Left colon (tissue), 2 donors: ENCODE data around the gene PEX3. TPM values are rescaled to one million over a fixed set of nuclear protein-coding genes. Genes with fewer than 3 reads are reported as not detected.
"Not testable (repeated sequence)": the region's sequence is repeated elsewhere in the genome, so short reads cannot be mapped to it uniquely, and the experiment has no call there.

Experiments
- ATAC-seq: fragments of 200-7000 bp; cut with Tn5 transposase; one replicate; pipeline ENCODE4 v1.9.1; 2020; ENCODE audit warnings: mild to moderate bottlenecking, moderate library complexity
- DNase-seq, 2 donors: peaks; one replicate each; pipeline ENCODE4 v3.0.0-alpha.2; 2020
- intact Hi-C, 2 donors: fragments of 100-400 bp; cut with DNase I in 1 of 2; cut with micrococcal nuclease in 1 of 2; formaldehyde crosslinking; loops; one replicate each; pipeline versions ENCODE4 v1.11.2 to v1.14.0; 2022; cut with DNase I, micrococcal nuclease
- total RNA-seq, 2 donors: library from RNA; stranded (reverse); fragmentation: NEBNext Ultra II Directional; extraction: Animal tissue kit (Norgen Biotek cat#: 25700); gene quantifications; one replicate each; pipeline ENCODE4 v1.2.1, GENCODE V29; 2021
- donor health status: DM: no; HTN: no; CAD: no.
- donor health status: DM: yes; HTN: yes; CAD: no.

PEX3 gene
- total RNA-seq, 2 donors from 2014 or later = 10.4 to 11.2 TPM

DNA sequence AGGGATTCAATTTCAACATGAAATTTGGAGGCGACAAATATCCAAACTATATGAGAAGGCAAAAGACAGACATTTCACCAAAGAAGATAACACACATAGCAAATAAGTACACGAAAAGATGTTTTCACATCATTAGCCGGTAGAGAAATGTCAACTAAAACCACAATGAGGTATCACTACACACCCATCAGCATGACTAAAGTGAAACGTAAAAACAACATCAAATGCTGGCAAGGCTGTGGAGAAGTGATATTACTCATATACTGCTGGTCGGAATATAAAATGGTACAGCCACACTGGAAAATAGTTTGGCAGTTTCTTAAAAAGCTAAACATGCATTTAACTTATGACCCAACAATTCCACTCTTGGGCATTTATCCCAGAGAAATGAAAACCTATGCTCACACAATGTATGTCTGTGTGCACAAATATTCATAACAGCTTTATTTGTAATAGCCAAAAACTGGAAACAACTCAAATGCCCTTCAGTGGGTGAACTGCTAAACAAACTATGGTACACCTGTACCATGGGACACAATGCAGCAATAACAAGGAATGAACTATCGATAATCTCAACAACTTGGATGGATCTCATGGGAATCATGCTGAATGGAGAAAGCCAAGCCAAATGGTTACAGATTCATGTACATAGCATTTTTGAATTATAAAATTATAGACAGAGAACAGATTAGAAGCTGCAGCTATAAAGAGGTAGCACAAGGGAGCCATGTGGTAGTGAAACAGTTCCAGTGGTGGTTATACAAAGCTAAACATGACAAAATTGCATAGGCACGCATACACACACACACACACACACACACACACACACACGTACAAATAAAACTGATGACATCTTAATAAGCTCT lies 8.7 kb upstream of the PEX3 start:
- intact Hi-C loops = no loop called here
- DNase-seq (no peak), ATAC-seq (no peak)

GRCh38 chr6:143443096-143443495 lies 7.5 kb upstream of the PEX3 start:
- intact Hi-C loops = no loop called here
- DNase-seq (no peak), ATAC-seq (no peak)

DNA sequence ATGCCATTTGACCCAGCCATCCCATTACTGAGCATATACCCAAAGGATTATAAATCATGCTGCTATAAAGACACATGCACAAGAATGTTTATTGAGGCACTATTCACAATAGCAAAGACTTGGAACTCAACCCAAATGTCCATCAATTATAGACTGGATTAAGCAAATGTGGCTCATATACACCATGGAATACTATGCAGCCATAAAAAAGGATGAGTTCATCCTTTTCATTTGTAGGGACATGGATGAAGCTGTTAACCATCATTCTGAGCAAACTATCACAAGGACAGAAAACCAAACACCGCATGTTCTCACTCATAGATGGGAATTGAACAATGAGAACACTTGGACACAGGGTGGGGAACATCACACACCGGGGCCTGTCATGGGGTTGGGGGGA lies 2.7 kb upstream of the PEX3 start:
- DNase-seq, ATAC-seq, intact Hi-C loops: not testable (repeated sequence)

- intact Hi-C loops = no loop called here
- ATAC-seq = no peak
- DNase-seq = no peak
Observed at GRCh38 chr6:143449082-143449713, 1.4 kb upstream of the PEX3 start.

GRCh38 chr6:143449714-143450452 lies 722 bp upstream of the PEX3 start:
- intact Hi-C loops = no loop called here
- peak; percentile 10 for ATAC-seq
- DNase-seq = peak; percentile 28 to 32

- intact Hi-C loops = no loop called here
- no peak for DNase-seq
- no peak for ATAC-seq
Observed at GRCh38 chr6:143451531-143451930, 926 bp downstream of the PEX3 start.

- DNase-seq (no peak), ATAC-seq (no peak)
Observed at GRCh38 chr6:143457563-143458359, 7.2 kb downstream of the PEX3 start.

GRCh38 chr6:143465546-143465945 lies 14.9 kb downstream of the PEX3 start:
- intact Hi-C loops = no loop called here

More at GRCh38 chr6:143457563-143458359, 7.2 kb downstream of the PEX3 start:
- intact Hi-C loops = no loop called here

GRCh38 chr6:143468026-143468425 lies 17.4 kb downstream of the PEX3 start:
- DNase-seq (no peak), ATAC-seq (no peak)
- intact Hi-C loops = no loop called here

More at GRCh38 chr6:143465546-143465945, 14.9 kb downstream of the PEX3 start:
- DNase-seq (no peak), ATAC-seq (no peak)

DNA sequence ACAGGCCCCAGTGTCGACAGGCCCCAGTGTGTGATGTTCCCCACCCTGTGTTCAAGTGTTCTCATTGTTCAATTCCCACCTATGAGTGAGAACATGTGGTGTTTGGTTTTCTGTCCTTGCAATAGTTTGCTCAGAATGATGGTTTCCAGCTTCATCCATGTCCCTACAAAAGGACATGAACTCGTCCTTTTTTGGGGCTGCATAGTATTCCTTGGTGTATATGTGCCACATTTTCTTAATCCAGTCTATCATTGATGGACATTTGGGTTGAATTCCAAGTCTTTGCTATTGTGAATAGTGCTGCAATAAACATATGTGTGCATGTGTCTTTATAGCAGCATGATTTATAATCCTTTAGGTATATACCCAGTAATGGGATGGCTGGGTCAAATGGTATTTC lies 18.2 kb downstream of the PEX3 start:
- ATAC-seq, DNase-seq: not testable (repeated sequence)

DNA sequence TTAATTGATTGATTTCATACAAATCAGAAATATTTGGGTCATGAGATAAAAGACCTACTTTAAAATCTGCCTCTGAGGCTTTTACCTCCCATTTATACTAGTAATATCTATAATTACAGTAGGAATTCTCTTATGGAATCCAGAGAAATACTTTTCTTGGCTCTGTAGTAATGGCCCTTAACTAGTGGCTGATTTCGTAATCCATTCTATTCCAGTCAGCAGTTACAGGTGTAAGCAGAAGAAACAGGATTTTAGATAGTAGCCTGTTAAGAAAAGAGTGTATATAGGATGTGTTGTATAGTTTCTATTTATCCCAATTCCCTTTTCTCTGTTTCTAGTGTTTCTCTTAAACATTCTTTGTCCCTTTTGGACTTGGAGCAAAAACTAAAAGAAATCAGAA lies 21.2 kb downstream of the PEX3 start:
- intact Hi-C loops = no loop called here
- ATAC-seq (no peak), DNase-seq (no peak)

More for the DNA sequence above, 18.2 kb downstream of the PEX3 start:
- intact Hi-C loops = not testable (repeated sequence)

- ATAC-seq (no peak), DNase-seq (no peak)
- intact Hi-C loops = no loop called here
Observed at GRCh38 chr6:143476545-143476944, 25.9 kb downstream of the PEX3 start.

GRCh38 chr6:143478479-143479062 lies 28.0 kb downstream of the PEX3 start:
- intact Hi-C loops = no loop called here
- DNase-seq = no peak
- ATAC-seq = no peak

GRCh38 chr6:143482593-143482992 lies 32.0 kb downstream of the PEX3 start:
- intact Hi-C loops = no loop called here
- no peak for ATAC-seq
- no peak for DNase-seq

DNA sequence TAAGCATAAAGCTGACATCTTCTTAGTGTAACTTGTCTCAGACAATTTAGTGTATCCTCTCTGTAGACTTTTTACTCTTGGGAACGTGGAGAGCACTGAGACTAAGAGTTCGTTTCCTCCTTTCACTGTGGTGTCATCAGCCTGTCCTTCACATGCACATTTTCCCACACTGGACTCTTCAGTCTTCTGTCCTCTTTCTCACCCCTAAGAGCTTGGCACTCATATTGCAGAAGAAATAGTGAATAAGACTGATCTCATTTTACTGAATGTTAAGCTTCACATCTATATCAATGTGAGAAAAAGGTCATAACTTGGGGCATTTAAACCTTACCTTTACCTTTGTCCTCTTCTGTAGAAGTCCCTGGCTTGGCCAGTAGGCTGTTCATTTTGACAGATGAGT lies 35.4 kb downstream of the PEX3 start:
- no peak for DNase-seq

DNA sequence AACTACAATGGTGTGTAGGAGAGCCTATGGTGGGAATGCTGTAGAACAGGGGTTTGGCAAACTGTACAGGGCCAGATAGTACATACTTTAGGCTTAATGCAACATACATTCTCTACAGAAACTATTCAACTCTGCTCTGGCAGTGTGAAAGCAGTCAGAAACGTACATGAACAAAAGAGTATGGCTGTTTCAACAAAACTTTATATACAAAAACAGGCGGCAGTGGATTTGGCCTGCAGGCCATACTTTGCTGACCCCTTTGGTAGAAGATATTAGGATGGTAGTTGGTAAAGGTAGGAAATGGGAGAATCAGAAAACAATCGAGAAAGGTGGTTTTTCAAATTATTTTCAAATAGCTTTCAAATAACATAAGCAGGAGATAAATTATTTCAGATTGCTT lies 36.1 kb downstream of the PEX3 start:
- no peak for ATAC-seq
- intact Hi-C loops = no loop called here
- no peak for DNase-seq

More for the DNA sequence above, 35.4 kb downstream of the PEX3 start:
- ATAC-seq = no peak
- intact Hi-C loops = no loop called here

DNA sequence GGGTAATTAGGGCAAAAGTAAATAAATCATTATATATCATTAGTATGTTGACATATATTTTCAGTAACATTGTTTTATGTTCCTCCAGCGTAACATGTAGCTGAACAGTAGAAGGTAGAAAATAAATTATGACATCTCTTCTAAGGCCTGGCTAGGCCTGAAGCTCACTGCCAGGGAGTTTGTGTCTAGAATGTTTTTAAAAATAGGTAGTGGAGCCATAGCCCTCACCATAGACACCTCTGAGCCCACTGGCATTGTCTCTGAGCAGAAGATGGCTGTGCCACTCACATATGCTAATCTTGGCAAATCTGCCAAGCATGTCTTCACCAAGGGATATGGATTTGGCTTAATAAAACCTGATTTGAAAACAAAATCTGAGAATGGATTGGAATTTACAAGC lies 39.6 kb downstream of the PEX3 start:
- intact Hi-C loops = no loop called here
- no peak for ATAC-seq
- no peak for DNase-seq

GRCh38 chr6:143490775-143491174 lies 40.2 kb downstream of the PEX3 start:
- no peak for ATAC-seq
- intact Hi-C loops = no loop called here
- DNase-seq = no peak
